HEK293 (cell line): ENCODE results near the gene CROCC.

Experiments
- BCL11A ChIP-seq: fragments of 450-650 bp; formaldehyde crosslinking; IDR thresholded peaks from 2 replicates; pipeline ENCODE4 v1.5.1; 2016; ENCODE audit warnings: low read depth, missing biosample characterization, missing genetic modification characterization
- HOXA7 ChIP-seq: sonication (generic); formaldehyde crosslinking; IDR thresholded peaks from 2 replicates; pipeline ENCODE4 v1.8.1; 2022; ENCODE audit warnings: missing genetic modification reagents, borderline replicate concordance
- MYNN ChIP-seq: fragments of 450-650 bp; formaldehyde crosslinking; IDR thresholded peaks from 2 replicates; pipeline ENCODE4 v1.5.1; 2016; ENCODE audit warnings: missing biosample characterization, missing genetic modification characterization, borderline replicate concordance
- MZF1 ChIP-seq: fragments of 450-650 bp; formaldehyde crosslinking; IDR thresholded peaks from 2 replicates; pipeline ENCODE4 v1.5.1; 2017; ENCODE audit warnings: missing biosample characterization, missing genetic modification characterization, borderline replicate concordance
- ZBTB7A ChIP-seq: fragments of 450-650 bp; formaldehyde crosslinking; IDR thresholded peaks from 2 replicates; pipeline ENCODE4 v1.5.1; 2016; ENCODE audit warnings: low read depth, missing biosample characterization, missing genetic modification characterization
- ZNF324 ChIP-seq: fragments of 450-650 bp; formaldehyde crosslinking; IDR thresholded peaks from 2 replicates; pipeline ENCODE4 v1.5.1; 2016; ENCODE audit warnings: missing biosample characterization, missing genetic modification characterization
- TF ChIP-seq, protein P1 (sequence below): fragments of 450-650 bp; formaldehyde crosslinking; IDR thresholded peaks from 2 replicates; pipeline ENCODE4 v1.5.1; 2016; ENCODE audit warnings: missing biosample characterization, missing genetic modification characterization
- TF ChIP-seq, protein P2 (sequence below): sonication (generic); formaldehyde crosslinking; IDR thresholded peaks from 2 replicates; pipeline ENCODE4 v1.8.1; 2022; ENCODE audit warnings: mild to moderate bottlenecking, moderate library complexity, missing genetic modification reagents
- TF ChIP-seq, protein P3 (sequence below): fragments of 450-650 bp; formaldehyde crosslinking; conservative IDR thresholded peaks from 2 replicates; pipeline ENCODE4 v1.5.1; 2016; ENCODE audit warnings: low read depth, missing biosample characterization, missing genetic modification characterization
- TF ChIP-seq, protein P4 (sequence below): fragments of 450-650 bp; formaldehyde crosslinking; IDR thresholded peaks from 2 replicates; pipeline ENCODE4 v1.5.1; 2016; ENCODE audit warnings: missing biosample characterization, missing genetic modification characterization
- TF ChIP-seq, protein P5 (sequence below): fragments of 450-650 bp; formaldehyde crosslinking; IDR thresholded peaks from 2 replicates; pipeline ENCODE4 v1.5.1; 2017; ENCODE audit warnings: missing biosample characterization, missing genetic modification characterization

DNA sequence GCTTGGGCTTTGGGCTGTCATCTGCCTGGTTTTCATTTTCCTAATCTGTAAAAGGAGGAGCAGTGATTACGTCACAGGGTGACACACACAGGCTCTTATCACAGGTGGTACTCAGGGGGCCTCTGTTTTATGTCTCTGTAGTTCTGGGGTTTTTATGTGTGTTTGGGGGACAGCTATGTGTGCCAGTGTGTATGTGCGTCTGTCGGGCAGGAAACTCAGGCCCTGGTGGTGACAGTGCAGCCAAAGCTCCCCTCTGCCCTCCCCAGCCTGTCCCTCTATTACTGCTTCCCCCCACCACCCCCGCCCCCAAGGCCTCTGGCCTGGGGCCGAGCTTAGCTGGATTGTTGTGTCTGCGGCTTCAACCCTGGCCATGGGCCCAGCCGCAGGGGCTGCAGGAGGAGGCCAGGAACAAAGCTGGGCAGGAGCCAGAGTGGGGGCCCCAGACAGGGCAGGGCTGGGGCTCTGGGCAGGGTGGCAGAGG lies 45.4 kb downstream of the CROCC start:
- TF ChIP-seq, protein P1, sequence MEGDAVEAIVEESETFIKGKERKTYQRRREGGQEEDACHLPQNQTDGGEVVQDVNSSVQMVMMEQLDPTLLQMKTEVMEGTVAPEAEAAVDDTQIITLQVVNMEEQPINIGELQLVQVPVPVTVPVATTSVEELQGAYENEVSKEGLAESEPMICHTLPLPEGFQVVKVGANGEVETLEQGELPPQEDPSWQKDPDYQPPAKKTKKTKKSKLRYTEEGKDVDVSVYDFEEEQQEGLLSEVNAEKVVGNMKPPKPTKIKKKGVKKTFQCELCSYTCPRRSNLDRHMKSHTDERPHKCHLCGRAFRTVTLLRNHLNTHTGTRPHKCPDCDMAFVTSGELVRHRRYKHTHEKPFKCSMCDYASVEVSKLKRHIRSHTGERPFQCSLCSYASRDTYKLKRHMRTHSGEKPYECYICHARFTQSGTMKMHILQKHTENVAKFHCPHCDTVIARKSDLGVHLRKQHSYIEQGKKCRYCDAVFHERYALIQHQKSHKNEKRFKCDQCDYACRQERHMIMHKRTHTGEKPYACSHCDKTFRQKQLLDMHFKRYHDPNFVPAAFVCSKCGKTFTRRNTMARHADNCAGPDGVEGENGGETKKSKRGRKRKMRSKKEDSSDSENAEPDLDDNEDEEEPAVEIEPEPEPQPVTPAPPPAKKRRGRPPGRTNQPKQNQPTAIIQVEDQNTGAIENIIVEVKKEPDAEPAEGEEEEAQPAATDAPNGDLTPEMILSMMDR (tag by site-specific recombination), result no peak
- TF ChIP-seq ZNF324 (no peak), MYNN (no peak), MZF1 (tag by site-specific recombination) (no peak), BCL11A (tag by site-specific recombination) (no peak), HOXA7 (CRISPR knock-in tag) (no peak), ZBTB7A (tag by site-specific recombination) (no peak)
- TF ChIP-seq, protein P2, sequence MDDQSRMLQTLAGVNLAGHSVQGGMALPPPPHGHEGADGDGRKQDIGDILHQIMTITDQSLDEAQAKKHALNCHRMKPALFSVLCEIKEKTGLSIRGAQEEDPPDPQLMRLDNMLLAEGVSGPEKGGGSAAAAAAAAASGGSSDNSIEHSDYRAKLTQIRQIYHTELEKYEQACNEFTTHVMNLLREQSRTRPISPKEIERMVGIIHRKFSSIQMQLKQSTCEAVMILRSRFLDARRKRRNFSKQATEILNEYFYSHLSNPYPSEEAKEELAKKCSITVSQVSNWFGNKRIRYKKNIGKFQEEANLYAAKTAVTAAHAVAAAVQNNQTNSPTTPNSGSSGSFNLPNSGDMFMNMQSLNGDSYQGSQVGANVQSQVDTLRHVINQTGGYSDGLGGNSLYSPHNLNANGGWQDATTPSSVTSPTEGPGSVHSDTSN (CRISPR knock-in tag), result no peak
- TF ChIP-seq, protein P3, sequence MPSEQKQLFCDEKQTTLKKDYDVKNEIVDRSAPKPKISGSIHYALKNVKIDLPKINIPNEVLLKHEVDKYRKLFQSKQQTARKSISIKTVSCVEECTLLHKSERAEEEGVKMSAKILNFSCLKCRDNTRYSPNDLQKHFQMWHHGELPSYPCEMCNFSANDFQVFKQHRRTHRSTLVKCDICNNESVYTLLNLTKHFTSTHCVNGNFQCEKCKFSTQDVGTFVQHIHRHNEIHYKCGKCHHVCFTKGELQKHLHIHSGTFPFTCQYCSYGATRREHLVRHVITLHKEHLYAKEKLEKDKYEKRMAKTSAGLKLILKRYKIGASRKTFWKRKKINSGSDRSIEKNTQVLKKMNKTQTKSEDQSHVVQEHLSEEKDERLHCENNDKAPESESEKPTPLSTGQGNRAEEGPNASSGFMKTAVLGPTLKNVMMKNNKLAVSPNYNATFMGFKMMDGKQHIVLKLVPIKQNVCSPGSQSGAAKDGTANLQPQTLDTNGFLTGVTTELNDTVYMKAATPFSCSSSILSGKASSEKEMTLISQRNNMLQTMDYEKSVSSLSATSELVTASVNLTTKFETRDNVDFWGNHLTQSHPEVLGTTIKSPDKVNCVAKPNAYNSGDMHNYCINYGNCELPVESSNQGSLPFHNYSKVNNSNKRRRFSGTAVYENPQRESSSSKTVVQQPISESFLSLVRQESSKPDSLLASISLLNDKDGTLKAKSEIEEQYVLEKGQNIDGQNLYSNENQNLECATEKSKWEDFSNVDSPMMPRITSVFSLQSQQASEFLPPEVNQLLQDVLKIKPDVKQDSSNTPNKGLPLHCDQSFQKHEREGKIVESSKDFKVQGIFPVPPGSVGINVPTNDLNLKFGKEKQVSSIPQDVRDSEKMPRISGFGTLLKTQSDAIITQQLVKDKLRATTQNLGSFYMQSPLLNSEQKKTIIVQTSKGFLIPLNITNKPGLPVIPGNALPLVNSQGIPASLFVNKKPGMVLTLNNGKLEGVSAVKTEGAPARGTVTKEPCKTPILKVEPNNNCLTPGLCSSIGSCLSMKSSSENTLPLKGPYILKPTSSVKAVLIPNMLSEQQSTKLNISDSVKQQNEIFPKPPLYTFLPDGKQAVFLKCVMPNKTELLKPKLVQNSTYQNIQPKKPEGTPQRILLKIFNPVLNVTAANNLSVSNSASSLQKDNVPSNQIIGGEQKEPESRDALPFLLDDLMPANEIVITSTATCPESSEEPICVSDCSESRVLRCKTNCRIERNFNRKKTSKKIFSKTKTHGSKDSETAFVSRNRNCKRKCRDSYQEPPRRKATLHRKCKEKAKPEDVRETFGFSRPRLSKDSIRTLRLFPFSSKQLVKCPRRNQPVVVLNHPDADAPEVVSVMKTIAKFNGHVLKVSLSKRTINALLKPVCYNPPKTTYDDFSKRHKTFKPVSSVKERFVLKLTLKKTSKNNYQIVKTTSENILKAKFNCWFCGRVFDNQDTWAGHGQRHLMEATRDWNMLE, result no peak
- TF ChIP-seq, protein P4, sequence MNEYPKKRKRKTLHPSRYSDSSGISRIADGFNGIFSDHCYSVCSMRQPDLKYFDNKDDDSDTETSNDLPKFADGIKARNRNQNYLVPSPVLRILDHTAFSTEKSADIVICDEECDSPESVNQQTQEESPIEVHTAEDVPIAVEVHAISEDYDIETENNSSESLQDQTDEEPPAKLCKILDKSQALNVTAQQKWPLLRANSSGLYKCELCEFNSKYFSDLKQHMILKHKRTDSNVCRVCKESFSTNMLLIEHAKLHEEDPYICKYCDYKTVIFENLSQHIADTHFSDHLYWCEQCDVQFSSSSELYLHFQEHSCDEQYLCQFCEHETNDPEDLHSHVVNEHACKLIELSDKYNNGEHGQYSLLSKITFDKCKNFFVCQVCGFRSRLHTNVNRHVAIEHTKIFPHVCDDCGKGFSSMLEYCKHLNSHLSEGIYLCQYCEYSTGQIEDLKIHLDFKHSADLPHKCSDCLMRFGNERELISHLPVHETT (tag by site-specific recombination), result 0 out of 2 replicates have a peak, but pooled peaks have one; percentile 17
- TF ChIP-seq, protein P5, sequence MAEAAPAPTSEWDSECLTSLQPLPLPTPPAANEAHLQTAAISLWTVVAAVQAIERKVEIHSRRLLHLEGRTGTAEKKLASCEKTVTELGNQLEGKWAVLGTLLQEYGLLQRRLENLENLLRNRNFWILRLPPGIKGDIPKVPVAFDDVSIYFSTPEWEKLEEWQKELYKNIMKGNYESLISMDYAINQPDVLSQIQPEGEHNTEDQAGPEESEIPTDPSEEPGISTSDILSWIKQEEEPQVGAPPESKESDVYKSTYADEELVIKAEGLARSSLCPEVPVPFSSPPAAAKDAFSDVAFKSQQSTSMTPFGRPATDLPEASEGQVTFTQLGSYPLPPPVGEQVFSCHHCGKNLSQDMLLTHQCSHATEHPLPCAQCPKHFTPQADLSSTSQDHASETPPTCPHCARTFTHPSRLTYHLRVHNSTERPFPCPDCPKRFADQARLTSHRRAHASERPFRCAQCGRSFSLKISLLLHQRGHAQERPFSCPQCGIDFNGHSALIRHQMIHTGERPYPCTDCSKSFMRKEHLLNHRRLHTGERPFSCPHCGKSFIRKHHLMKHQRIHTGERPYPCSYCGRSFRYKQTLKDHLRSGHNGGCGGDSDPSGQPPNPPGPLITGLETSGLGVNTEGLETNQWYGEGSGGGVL (tag by site-specific recombination), result peak; percentile 98
